CD4-positive, alpha-beta T cell (primary cell): ENCODE results near the gene CCDC85A. TPM values are rescaled to one million over a fixed set of nuclear protein-coding genes. Genes with fewer than 3 reads are reported as not detected.

ENCODE experiments used
- ATAC-seq: fragments of 200-7000 bp; cut with Tn5 transposase; one replicate; pipeline ENCODE4 v1.10.0; 2022; ENCODE audit warnings: mild to moderate bottlenecking; ENCODE audit not compliant: poor library complexity
- CTCF ChIA-PET: fragments of 350-600 bp; sonication (Branson Sonifier 250); formaldehyde crosslinking; loops from one replicate; lab custom pipeline; 2021; ENCODE audit warnings: antibody characterized with exemption, inconsistent platforms; lab: Charles Lee
- POLR2A ChIA-PET: fragments of 350-600 bp; sonication (Branson Sonifier 250); formaldehyde crosslinking; loops from one replicate; lab custom pipeline; 2021; ENCODE audit warnings: antibody characterized with exemption, inconsistent platforms; lab: Charles Lee
- DNase-seq, 14 experiments: peaks; one replicate each; pipeline ENCODE4 v3.0.0-alpha.2; 2013 to 2020; ENCODE audit warnings: mixed read lengths in 2 of 14
- H3K27ac ChIP-seq, 2 donors: one replicate each; pipeline versions ENCODE4 v1.5.1 to v1.7.0; 2013; ENCODE audit warnings: low read length in 2 of 2, low read depth in 1 of 2, mild to moderate bottlenecking in 1 of 2
- H3K27me3 ChIP-seq, 2 experiments: 1 replicate in 1 of 2; 2 replicates in 1 of 2; pipeline versions ENCODE4 v1.6.1 to v1.7.0; 2013; ENCODE audit warnings: low read length in 2 of 2, control low read depth in 1 of 2, mild to moderate bottlenecking in 1 of 2, moderate library complexity in 1 of 2; ENCODE audit not compliant: insufficient read depth in 2 of 2, control insufficient read depth in 1 of 2
- H3K36me3 ChIP-seq: one replicate; pipeline ENCODE4 v1.6.1; 2013; ENCODE audit warnings: low read length, control low read depth; ENCODE audit not compliant: insufficient read depth
- H3K4me1 ChIP-seq: one replicate; pipeline ENCODE4 v1.6.1; 2013; ENCODE audit warnings: low read length, control low read depth; ENCODE audit not compliant: insufficient read depth
- H3K4me3 ChIP-seq: one replicate; pipeline ENCODE4 v1.5.1; 2013; ENCODE audit warnings: mild to moderate bottlenecking, low read length, moderate library complexity
- H3K9me3 ChIP-seq, 2 experiments: 1 replicate in 1 of 2; 2 replicates in 1 of 2; pipeline versions ENCODE4 v1.6.1 to v1.7.0; 2013; ENCODE audit warnings: low read length in 2 of 2, mild to moderate bottlenecking in 2 of 2, control low read depth in 1 of 2, moderate library complexity in 1 of 2; ENCODE audit not compliant: control insufficient read depth in 1 of 2, insufficient read depth in 1 of 2
- H3K27ac Mint-ChIP-seq: one replicate; pipeline ENCODE4 v1.8.0; 2020; ENCODE audit warnings: mixed read lengths
- H3K27me3 Mint-ChIP-seq: one replicate; pipeline ENCODE4 v1.8.0; 2021; ENCODE audit warnings: mixed read lengths
- H3K36me3 Mint-ChIP-seq: one replicate; pipeline ENCODE4 v1.8.0; 2021; ENCODE audit warnings: low read depth, mixed read lengths
- H3K4me1 Mint-ChIP-seq: one replicate; pipeline ENCODE4 v1.8.0; 2021; ENCODE audit warnings: low read depth, mixed read lengths
- H3K4me3 Mint-ChIP-seq: one replicate; pipeline ENCODE4 v1.8.0; 2020; ENCODE audit warnings: mild to moderate bottlenecking, mixed read lengths
- H3K9me3 Mint-ChIP-seq: one replicate; pipeline ENCODE4 v1.8.0; 2020; ENCODE audit warnings: mixed read lengths
- intact Hi-C, 2 experiments: fragments of 100-400 bp; cut with DNase I in 1 of 2; cut with micrococcal nuclease in 1 of 2; formaldehyde crosslinking; loops; one replicate each; pipeline versions ENCODE4 v1.15.1 to v1.9.0; 2023 to 2025; cut with DNase I, micrococcal nuclease
- total RNA-seq, 174 experiments: library from RNA in 2 of 174; stranded (reverse) in 2 of 174; gene quantifications; one replicate each; pipeline ENCODE4 v1.2.3 and lab custom pipeline; 2021 to 2026
- TF ChIP-seq, protein P1 (sequence below): fragments of 200-600 bp; IDR thresholded peaks from one replicate; pipeline ENCODE4 v1.8.0; 2022; ENCODE audit warnings: antibody characterized with exemption, mild to moderate bottlenecking

The CCDC85A gene
- total RNA-seq, 2 experiments from 2014 or later: not detected

DNA sequence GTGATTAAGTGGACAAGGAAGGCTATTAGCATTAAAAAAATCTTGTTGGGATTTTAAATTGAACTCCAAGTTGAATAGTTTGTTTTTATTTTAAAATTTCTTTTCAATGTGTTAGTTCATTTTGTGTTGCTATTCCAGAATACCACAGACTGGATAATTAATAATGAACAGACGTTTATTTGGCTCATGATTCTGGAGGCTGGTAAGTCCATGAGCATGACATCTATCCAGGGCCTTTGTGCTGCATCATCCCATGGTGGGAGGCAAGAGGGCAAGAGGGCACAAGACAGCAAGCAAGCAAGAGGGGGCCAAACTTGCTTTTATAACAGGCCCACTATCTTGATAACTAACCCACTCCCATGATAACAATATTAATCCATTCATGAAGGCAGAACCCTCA is 22.5 kb downstream of the CCDC85A start:
- TF ChIP-seq, protein P1, sequence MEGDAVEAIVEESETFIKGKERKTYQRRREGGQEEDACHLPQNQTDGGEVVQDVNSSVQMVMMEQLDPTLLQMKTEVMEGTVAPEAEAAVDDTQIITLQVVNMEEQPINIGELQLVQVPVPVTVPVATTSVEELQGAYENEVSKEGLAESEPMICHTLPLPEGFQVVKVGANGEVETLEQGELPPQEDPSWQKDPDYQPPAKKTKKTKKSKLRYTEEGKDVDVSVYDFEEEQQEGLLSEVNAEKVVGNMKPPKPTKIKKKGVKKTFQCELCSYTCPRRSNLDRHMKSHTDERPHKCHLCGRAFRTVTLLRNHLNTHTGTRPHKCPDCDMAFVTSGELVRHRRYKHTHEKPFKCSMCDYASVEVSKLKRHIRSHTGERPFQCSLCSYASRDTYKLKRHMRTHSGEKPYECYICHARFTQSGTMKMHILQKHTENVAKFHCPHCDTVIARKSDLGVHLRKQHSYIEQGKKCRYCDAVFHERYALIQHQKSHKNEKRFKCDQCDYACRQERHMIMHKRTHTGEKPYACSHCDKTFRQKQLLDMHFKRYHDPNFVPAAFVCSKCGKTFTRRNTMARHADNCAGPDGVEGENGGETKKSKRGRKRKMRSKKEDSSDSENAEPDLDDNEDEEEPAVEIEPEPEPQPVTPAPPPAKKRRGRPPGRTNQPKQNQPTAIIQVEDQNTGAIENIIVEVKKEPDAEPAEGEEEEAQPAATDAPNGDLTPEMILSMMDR: no peak
- intact Hi-C loops: no loop called here
- Mint-ChIP-seq H3K27ac (no peak overlapping the region), H3K9me3 (no peaks in the 10 kb centered on the region), H3K4me1 (no peaks in the 10 kb centered on the region), H3K4me3 (no peak overlapping the region), H3K36me3 (no peaks in the 10 kb centered on the region), H3K27me3 (no peaks in the 10 kb centered on the region)
- Histone ChIP-seq H3K4me1 (no peaks in the 10 kb centered on the region), H3K27ac (no peak overlapping the region), H3K9me3 (no peaks in the 10 kb centered on the region), H3K36me3 (no peaks in the 10 kb centered on the region), H3K4me3 (no peak overlapping the region), H3K27me3 (no peaks in the 10 kb centered on the region)
- POLR2A ChIA-PET: no interaction called here
- CTCF ChIA-PET: no interaction called here
- DNase-seq: no peak
- no peak for ATAC-seq

DNA sequence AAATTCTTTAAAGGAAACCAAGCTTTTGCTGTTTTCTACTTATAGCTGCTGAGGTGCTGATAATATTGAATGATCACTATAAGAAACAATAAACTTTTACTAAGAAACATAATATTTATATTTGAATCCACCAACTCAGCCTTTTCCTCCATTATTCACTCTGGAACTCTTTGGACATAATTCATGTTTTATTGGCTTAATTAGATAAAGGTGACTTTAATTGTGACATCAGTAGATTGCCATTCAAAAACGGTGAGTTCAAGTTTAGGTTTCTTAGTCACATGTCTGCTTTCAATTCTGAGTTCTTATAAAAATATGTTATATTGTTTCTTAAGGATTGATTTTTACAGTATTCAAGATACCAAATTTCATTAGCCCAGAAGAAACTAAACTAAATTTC is 24.0 kb downstream of the CCDC85A start:
- intact Hi-C loops: no loop called here
- H3K4me3 Mint-ChIP-seq: no peak overlapping the region
- Histone ChIP-seq H3K4me3 (no peak overlapping the region), H3K27ac (no peak overlapping the region), H3K9me3 (no peaks in the 10 kb centered on the region), H3K36me3 (no peaks in the 10 kb centered on the region), H3K4me1 (no peaks in the 10 kb centered on the region), H3K27me3 (no peaks in the 10 kb centered on the region)
- ATAC-seq (no peak), DNase-seq (no peak)
- no peaks in the 10 kb centered on the region for H3K4me1 Mint-ChIP-seq
- CTCF ChIA-PET: no interaction called here
- no peak overlapping the region for H3K27ac Mint-ChIP-seq
- H3K36me3 Mint-ChIP-seq: no peaks in the 10 kb centered on the region
- POLR2A ChIA-PET: no interaction called here
- TF ChIP-seq, protein P1: no peak
- H3K27me3 Mint-ChIP-seq: no peaks in the 10 kb centered on the region
- no peaks in the 10 kb centered on the region for H3K9me3 Mint-ChIP-seq

DNA sequence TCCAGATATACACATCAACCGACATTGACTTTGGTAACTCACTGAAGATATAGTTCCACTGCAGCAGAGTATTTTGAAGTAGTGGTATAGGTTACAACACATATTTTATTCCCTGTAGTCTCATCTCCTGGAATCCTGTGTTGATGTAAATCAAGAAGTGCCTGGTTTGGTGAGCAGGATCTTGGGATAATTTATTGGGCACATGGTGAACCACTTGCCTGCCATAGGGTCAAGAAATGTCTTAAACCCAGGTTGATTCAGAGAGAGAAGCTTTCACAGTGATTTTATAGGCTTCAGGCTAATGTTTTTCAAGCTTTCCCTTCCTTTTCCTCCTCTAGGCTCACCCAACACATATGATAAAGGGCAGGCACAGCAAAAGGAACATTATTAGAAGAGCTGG is 24.6 kb downstream of the CCDC85A start:
- TF ChIP-seq, protein P1: no peak
- no peak for ATAC-seq
- H3K4me1 ChIP-seq: no peaks in the 10 kb centered on the region
- no peaks in the 10 kb centered on the region for H3K27me3 ChIP-seq
- H3K9me3 ChIP-seq: no peaks in the 10 kb centered on the region
- intact Hi-C loops: no loop called here
- ChIA-PET POLR2A (no interaction called here), CTCF (no interaction called here)
- Mint-ChIP-seq H3K4me3 (no peak overlapping the region), H3K9me3 (no peaks in the 10 kb centered on the region), H3K4me1 (no peaks in the 10 kb centered on the region), H3K27me3 (no peaks in the 10 kb centered on the region), H3K36me3 (no peaks in the 10 kb centered on the region), H3K27ac (no peak overlapping the region)
- no peak overlapping the region for H3K4me3 ChIP-seq
- H3K27ac ChIP-seq: no peak overlapping the region
- no peak for DNase-seq
- no peaks in the 10 kb centered on the region for H3K36me3 ChIP-seq
